ENCODE measurements around the gene DIPK1B. TPM values are rescaled to one million over a fixed set of nuclear protein-coding genes. Genes with fewer than 3 reads are reported as not detected.

Gene DIPK1B
- total and polyA plus RNA-seq, 2 experiments from 2014 or later, result 162 to 188 TPM

DNA sequence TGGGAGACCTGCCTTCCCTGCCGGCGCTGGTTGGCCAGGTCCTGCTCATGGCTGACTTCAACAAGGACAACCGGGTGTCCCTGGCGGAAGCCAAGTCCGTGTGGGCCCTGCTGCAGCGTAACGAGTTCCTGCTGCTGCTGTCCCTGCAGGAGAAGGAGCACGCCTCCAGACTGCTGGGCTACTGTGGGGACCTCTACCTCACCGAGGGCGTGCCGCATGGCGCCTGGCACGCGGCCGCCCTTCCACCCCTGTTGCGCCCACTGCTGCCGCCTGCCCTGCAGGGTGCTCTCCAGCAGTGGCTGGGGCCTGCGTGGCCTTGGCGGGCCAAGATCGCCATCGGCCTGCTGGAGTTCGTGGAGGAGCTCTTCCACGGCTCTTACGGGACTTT, 10.6 kb downstream of the DIPK1B start:
- H3K36me3 ChIP-seq, result peaks cover 44% of the 10 kb centered on the region
- DNase-seq (ENCODE audit: low read depth in 1 of 2, low spot score in 1 of 2), result no peak
- H3K4me1 ChIP-seq (ENCODE audit: low read depth), result peaks cover 9% of the 10 kb centered on the region
- H3K27me3 ChIP-seq, result no peaks in the 10 kb centered on the region
- H3K9me3 ChIP-seq (ENCODE audit: low read depth), result no peaks in the 10 kb centered on the region
- TF ChIP-seq, protein P1, sequence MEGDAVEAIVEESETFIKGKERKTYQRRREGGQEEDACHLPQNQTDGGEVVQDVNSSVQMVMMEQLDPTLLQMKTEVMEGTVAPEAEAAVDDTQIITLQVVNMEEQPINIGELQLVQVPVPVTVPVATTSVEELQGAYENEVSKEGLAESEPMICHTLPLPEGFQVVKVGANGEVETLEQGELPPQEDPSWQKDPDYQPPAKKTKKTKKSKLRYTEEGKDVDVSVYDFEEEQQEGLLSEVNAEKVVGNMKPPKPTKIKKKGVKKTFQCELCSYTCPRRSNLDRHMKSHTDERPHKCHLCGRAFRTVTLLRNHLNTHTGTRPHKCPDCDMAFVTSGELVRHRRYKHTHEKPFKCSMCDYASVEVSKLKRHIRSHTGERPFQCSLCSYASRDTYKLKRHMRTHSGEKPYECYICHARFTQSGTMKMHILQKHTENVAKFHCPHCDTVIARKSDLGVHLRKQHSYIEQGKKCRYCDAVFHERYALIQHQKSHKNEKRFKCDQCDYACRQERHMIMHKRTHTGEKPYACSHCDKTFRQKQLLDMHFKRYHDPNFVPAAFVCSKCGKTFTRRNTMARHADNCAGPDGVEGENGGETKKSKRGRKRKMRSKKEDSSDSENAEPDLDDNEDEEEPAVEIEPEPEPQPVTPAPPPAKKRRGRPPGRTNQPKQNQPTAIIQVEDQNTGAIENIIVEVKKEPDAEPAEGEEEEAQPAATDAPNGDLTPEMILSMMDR (IDR thresholded peaks at IDR 0.05; ENCODE audit: low read depth, low read length), result no peak
- no peak overlapping the region for H3K4me3 ChIP-seq
- H3K27ac ChIP-seq, result no peak overlapping the region

DNA sequence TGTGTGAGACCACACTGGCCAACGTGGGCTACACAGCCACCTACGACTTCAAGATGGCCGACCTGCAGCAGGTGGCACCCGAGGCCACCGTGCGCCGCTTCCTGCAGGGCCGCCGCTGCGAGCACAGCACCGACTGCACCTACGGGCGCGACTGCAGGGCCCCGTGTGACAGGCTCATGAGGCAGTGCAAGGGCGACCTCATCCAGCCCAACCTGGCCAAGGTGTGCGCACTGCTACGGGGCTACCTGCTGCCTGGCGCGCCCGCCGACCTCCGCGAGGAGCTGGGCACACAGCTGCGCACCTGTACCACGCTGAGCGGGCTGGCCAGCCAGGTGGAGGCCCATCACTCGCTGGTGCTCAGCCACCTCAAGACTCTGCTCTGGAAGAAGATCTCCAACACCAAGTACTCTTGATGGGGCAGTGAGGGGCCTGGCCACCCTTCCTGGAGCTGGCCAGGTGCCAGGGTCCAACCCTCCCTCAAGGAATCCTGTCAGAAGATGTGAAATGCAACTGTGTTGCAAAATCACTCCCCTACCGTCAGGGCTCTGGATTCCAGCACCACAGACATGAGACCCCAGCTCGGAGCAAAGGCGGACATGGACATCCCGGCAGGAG, 11.1 kb downstream of the DIPK1B start:
- TF ChIP-seq, protein P1 (IDR thresholded peaks at IDR 0.05; ENCODE audit: low read depth, low read length), result no peak
- Histone ChIP-seq H3K36me3 (peaks cover 44% of the 10 kb centered on the region), H3K4me3 (no peak overlapping the region), H3K9me3 (ENCODE audit: low read depth) (no peaks in the 10 kb centered on the region), H3K27ac (no peak overlapping the region), H3K4me1 (ENCODE audit: low read depth) (peaks cover 9% of the 10 kb centered on the region), H3K27me3 (no peaks in the 10 kb centered on the region)
- no peak for DNase-seq (ENCODE audit: low read depth in 1 of 2, low spot score in 1 of 2)

DNA sequence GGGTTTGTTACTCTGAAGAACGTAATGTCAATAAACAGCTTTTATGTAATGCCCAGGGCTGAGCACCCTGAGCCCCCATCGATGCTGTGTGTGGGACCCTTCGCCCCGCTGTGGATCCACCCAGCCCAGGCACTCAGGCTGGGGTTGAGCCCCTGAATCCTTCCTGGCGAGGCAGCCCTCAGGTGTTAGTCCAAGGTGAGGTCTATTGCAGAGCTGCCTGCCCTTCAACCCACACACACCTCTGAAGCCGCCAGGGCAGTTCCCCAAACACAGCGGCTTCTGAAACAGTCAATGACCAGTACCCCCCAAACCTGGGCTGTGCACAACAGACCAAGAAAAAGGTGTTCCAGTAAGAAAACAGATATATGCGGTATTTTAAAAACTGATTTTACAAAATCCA, 11.6 kb downstream of the DIPK1B start:
- DNase-seq (ENCODE audit: low read depth in 1 of 2, low spot score in 1 of 2), result no peak
- TF ChIP-seq, protein P1 (IDR thresholded peaks at IDR 0.05; ENCODE audit: low read depth, low read length), result no peak
- peaks cover 44% of the 10 kb centered on the region for H3K36me3 ChIP-seq
- H3K4me3 ChIP-seq, result no peak overlapping the region
- no peaks in the 10 kb centered on the region for H3K9me3 ChIP-seq (ENCODE audit: low read depth)
- H3K4me1 ChIP-seq (ENCODE audit: low read depth), result peaks cover 11% of the 10 kb centered on the region
- H3K27me3 ChIP-seq, result no peaks in the 10 kb centered on the region
- no peak overlapping the region for H3K27ac ChIP-seq

DNA sequence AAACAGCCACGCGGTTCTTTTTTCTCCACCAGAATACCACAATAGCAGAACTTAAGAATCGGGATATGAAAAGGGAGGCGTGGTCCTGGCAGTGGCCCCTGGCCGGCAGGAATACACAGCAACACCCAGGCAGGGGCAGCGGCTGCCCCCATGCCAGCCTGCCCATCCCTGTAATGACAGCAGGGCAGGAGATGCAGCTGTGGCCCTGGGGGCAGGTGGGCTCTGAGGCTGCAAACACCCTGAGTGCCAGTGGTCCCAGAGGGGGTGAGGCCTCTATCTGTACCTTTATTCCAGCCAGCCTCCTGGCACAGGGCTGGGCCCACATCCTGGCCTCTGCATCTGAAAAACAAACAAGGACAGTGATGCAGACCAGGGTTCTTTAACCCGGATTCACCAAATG, 12.4 kb downstream of the DIPK1B start:
- Histone ChIP-seq H3K4me1 (ENCODE audit: low read depth) (peaks cover 13% of the 10 kb centered on the region), H3K27ac (no peak overlapping the region), H3K27me3 (no peaks in the 10 kb centered on the region), H3K9me3 (ENCODE audit: low read depth) (no peaks in the 10 kb centered on the region), H3K36me3 (peaks cover 44% of the 10 kb centered on the region), H3K4me3 (no peak overlapping the region)
- TF ChIP-seq, protein P1 (IDR thresholded peaks at IDR 0.05; ENCODE audit: low read depth, low read length), result no peak
- no peak for DNase-seq (ENCODE audit: low read depth in 1 of 2, low spot score in 1 of 2)

DNA sequence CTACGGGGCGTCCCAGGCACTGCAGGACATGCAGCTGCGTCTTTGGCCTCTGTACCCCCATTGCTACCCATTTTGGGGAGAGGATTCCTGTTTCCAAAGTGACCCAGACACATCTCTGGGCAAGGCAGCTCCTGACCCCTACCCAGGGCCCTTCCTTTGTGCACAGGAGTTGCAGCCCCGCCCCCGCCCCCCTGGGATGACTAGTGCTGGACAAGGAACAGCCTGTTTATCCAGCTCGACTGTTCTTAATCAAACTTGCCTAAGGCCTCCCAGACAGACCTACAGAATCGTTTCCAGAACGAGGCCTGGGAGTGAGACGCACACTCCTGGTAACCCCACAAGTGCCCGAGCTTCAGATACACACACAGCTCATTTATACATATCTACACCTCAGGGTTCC, 13.2 kb downstream of the DIPK1B start:
- Histone ChIP-seq H3K9me3 (ENCODE audit: low read depth) (no peaks in the 10 kb centered on the region), H3K36me3 (peaks cover 44% of the 10 kb centered on the region), H3K27ac (peak overlapping the region; percentile 40), H3K4me1 (ENCODE audit: low read depth) (peaks cover 13% of the 10 kb centered on the region), H3K4me3 (no peak overlapping the region), H3K27me3 (no peaks in the 10 kb centered on the region)
- TF ChIP-seq, protein P1 (IDR thresholded peaks at IDR 0.05; ENCODE audit: low read depth, low read length), result no peak
- DNase-seq (ENCODE audit: low read depth in 1 of 2, low spot score in 1 of 2), result peak in 1 of 2 donors; percentile 75
